ENCODE results near the gene METTL13.

METTL13 gene

GRCh38 chr1:171781176-171781875, at the start of gene METTL13:
Gene METTL13, plus strand, starts transcription at chr1:171781660. Its CDS starts 308 bp downstream, at chr1:171781968.
- DNase-seq (ENCODE audit: low spot score in 2 of 2), result peak; percentile 97 to 98
- in situ Hi-C loops (cut with MboI; ENCODE audit: low sequenced_read_pairs), result no loop called here
- H3K4me1 ChIP-seq, result peaks cover 11% of the 10 kb centered on the region
- no peaks in the 10 kb centered on the region for H3K27me3 ChIP-seq (ENCODE audit: low read depth)
- peak within 1 kb of the TSS; percentile 60 for H3K4me3 ChIP-seq
- H3K36me3 ChIP-seq (replicated peaks), result peaks cover 31% of the 10 kb centered on the region
- no peaks in the 10 kb centered on the region for H3K9me3 ChIP-seq

- no peaks in the 10 kb centered on the region for H3K27me3 ChIP-seq (ENCODE audit: low read depth)
- H3K4me1 ChIP-seq, result peaks cover 4% of the 10 kb centered on the region; the same call in 1 of the 2 replicates
- H3K36me3 ChIP-seq (replicated peaks), result peaks cover 4% of the 10 kb centered on the region; the same call in 1 of the 2 replicates
- no peak for DNase-seq (ENCODE audit: low spot score in 2 of 2)
- H3K9me3 ChIP-seq, result no peaks in the 10 kb centered on the region
- no peak overlapping the region for H3K4me3 ChIP-seq
- in situ Hi-C loops (cut with MboI; ENCODE audit: low sequenced_read_pairs), result no loop called here
These were observed 45.3 kb upstream of the METTL13 start for GRCh38 chr1:171736196-171736595.

GRCh38 chr1:171738911-171739310, 42.5 kb upstream of the METTL13 start:
- H3K4me1 ChIP-seq, result peaks cover 15% of the 10 kb centered on the region
- H3K9me3 ChIP-seq, result no peaks in the 10 kb centered on the region
- H3K36me3 ChIP-seq (replicated peaks), result peaks cover 4% of the 10 kb centered on the region; the same call in 1 of the 2 replicates
- no peaks in the 10 kb centered on the region for H3K27me3 ChIP-seq (ENCODE audit: low read depth)
- in situ Hi-C loops (cut with MboI; ENCODE audit: low sequenced_read_pairs), result no loop called here
- DNase-seq (ENCODE audit: low spot score in 2 of 2), result no peak
- no peak overlapping the region for H3K4me3 ChIP-seq

- no peak overlapping the region for H3K4me3 ChIP-seq
- H3K36me3 ChIP-seq (replicated peaks), result peaks cover 4% of the 10 kb centered on the region; the same call in 1 of the 2 replicates
- H3K4me1 ChIP-seq, result peaks cover 16% of the 10 kb centered on the region
- DNase-seq (ENCODE audit: low spot score in 2 of 2), result no peak
- in situ Hi-C loops (cut with MboI; ENCODE audit: low sequenced_read_pairs), result no loop called here
- no peaks in the 10 kb centered on the region for H3K27me3 ChIP-seq (ENCODE audit: low read depth)
- no peaks in the 10 kb centered on the region for H3K9me3 ChIP-seq
These were observed 41.8 kb upstream of the METTL13 start for GRCh38 chr1:171739656-171740055.

- Histone ChIP-seq H3K9me3 (no peaks in the 10 kb centered on the region), H3K36me3 (replicated peaks) (peaks cover 4% of the 10 kb centered on the region; the same call in 1 of the 2 replicates), H3K4me1 (peaks cover 16% of the 10 kb centered on the region), H3K27me3 (ENCODE audit: low read depth) (no peaks in the 10 kb centered on the region), H3K4me3 (peak overlapping the region; percentile 86)
- DNase-seq (ENCODE audit: low spot score in 2 of 2), result no peak
- in situ Hi-C loops (cut with MboI; ENCODE audit: low sequenced_read_pairs), result no loop called here
These were observed 41.0 kb upstream of the METTL13 start for GRCh38 chr1:171740356-171740863.

GRCh38 chr1:171740987-171741871, 40.2 kb upstream of the METTL13 start:
- H3K9me3 ChIP-seq, result no peaks in the 10 kb centered on the region
- DNase-seq (ENCODE audit: low spot score in 2 of 2), result peak; percentile 27 to 57
- peaks cover 16% of the 10 kb centered on the region for H3K4me1 ChIP-seq
- H3K27me3 ChIP-seq (ENCODE audit: low read depth), result no peaks in the 10 kb centered on the region
- in situ Hi-C loops (cut with MboI; ENCODE audit: low sequenced_read_pairs), result no loop called here
- peak overlapping the region; percentile 86 for H3K4me3 ChIP-seq
- H3K36me3 ChIP-seq (replicated peaks), result peaks cover 4% of the 10 kb centered on the region; the same call in 1 of the 2 replicates

- peak; percentile 83 to 93 for DNase-seq (ENCODE audit: low spot score in 2 of 2)
- in situ Hi-C loops (cut with MboI; ENCODE audit: low sequenced_read_pairs), result no loop called here
These were observed 39.4 kb upstream of the METTL13 start, which contains the start of gene VAMP4 for GRCh38 chr1:171741872-171742576. Gene VAMP4, minus strand, starts transcription at chr1:171742065. Its CDS starts 3,651 bp downstream, at chr1:171738414.

GRCh38 chr1:171742577-171742922, 38.9 kb upstream of the METTL13 start:
- in situ Hi-C loops (cut with MboI; ENCODE audit: low sequenced_read_pairs), result no loop called here
- no peaks in the 10 kb centered on the region for H3K36me3 ChIP-seq (replicated peaks)
- H3K27me3 ChIP-seq (ENCODE audit: low read depth), result no peaks in the 10 kb centered on the region
- H3K4me1 ChIP-seq, result peaks cover 16% of the 10 kb centered on the region
- no peaks in the 10 kb centered on the region for H3K9me3 ChIP-seq
- DNase-seq (ENCODE audit: low spot score in 2 of 2), result peak in 1 of 2 experiments; percentile 64
- peak overlapping the region; percentile 86 for H3K4me3 ChIP-seq

More at GRCh38 chr1:171741872-171742576, 39.4 kb upstream of the METTL13 start, which contains the start of gene VAMP4:
- Histone ChIP-seq H3K36me3 (replicated peaks) (peaks cover 1% of the 10 kb centered on the region; the same call in 1 of the 2 replicates), H3K9me3 (no peaks in the 10 kb centered on the region), H3K27me3 (ENCODE audit: low read depth) (no peaks in the 10 kb centered on the region), H3K4me1 (peaks cover 16% of the 10 kb centered on the region), H3K4me3 (peak within 1 kb of the TSS; percentile 86)

- peak; percentile 37 to 46 for DNase-seq (ENCODE audit: low spot score in 2 of 2)
- in situ Hi-C loops (cut with MboI; ENCODE audit: low sequenced_read_pairs), result no loop called here
- Histone ChIP-seq H3K4me3 (peak overlapping the region; percentile 86), H3K9me3 (no peaks in the 10 kb centered on the region), H3K4me1 (peaks cover 16% of the 10 kb centered on the region), H3K36me3 (replicated peaks) (no peaks in the 10 kb centered on the region), H3K27me3 (ENCODE audit: low read depth) (no peaks in the 10 kb centered on the region)
These were observed 38.2 kb upstream of the METTL13 start for GRCh38 chr1:171743081-171743870.

GRCh38 chr1:171744986-171745385, 36.5 kb upstream of the METTL13 start:
- peaks cover 16% of the 10 kb centered on the region for H3K4me1 ChIP-seq
- no peak for DNase-seq (ENCODE audit: low spot score in 2 of 2)
- no peak overlapping the region for H3K4me3 ChIP-seq
- no peaks in the 10 kb centered on the region for H3K27me3 ChIP-seq (ENCODE audit: low read depth)
- no peaks in the 10 kb centered on the region for H3K36me3 ChIP-seq (replicated peaks)
- no peaks in the 10 kb centered on the region for H3K9me3 ChIP-seq
- in situ Hi-C loops (cut with MboI; ENCODE audit: low sequenced_read_pairs), result no loop called here

- Histone ChIP-seq H3K27me3 (ENCODE audit: low read depth) (no peaks in the 10 kb centered on the region), H3K9me3 (no peaks in the 10 kb centered on the region), H3K36me3 (replicated peaks) (no peaks in the 10 kb centered on the region), H3K4me1 (peaks cover 7% of the 10 kb centered on the region), H3K4me3 (no peak overlapping the region)
- DNase-seq (ENCODE audit: low spot score in 2 of 2), result no peak
- in situ Hi-C loops (cut with MboI; ENCODE audit: low sequenced_read_pairs), result no loop called here
These were observed 32.8 kb upstream of the METTL13 start for GRCh38 chr1:171748651-171749050.

- H3K27me3 ChIP-seq (ENCODE audit: low read depth), result no peaks in the 10 kb centered on the region
- no peak overlapping the region for H3K4me3 ChIP-seq
- no peaks in the 10 kb centered on the region for H3K9me3 ChIP-seq
- DNase-seq (ENCODE audit: low spot score in 2 of 2), result no peak
- H3K4me1 ChIP-seq, result peaks cover 16% of the 10 kb centered on the region
- H3K36me3 ChIP-seq (replicated peaks), result no peaks in the 10 kb centered on the region
- in situ Hi-C loops (cut with MboI; ENCODE audit: low sequenced_read_pairs), result no loop called here
These were observed 30.2 kb upstream of the METTL13 start for GRCh38 chr1:171751221-171751620.
